ENCODE results near the gene ACY1.

ACY1 gene

DNA sequence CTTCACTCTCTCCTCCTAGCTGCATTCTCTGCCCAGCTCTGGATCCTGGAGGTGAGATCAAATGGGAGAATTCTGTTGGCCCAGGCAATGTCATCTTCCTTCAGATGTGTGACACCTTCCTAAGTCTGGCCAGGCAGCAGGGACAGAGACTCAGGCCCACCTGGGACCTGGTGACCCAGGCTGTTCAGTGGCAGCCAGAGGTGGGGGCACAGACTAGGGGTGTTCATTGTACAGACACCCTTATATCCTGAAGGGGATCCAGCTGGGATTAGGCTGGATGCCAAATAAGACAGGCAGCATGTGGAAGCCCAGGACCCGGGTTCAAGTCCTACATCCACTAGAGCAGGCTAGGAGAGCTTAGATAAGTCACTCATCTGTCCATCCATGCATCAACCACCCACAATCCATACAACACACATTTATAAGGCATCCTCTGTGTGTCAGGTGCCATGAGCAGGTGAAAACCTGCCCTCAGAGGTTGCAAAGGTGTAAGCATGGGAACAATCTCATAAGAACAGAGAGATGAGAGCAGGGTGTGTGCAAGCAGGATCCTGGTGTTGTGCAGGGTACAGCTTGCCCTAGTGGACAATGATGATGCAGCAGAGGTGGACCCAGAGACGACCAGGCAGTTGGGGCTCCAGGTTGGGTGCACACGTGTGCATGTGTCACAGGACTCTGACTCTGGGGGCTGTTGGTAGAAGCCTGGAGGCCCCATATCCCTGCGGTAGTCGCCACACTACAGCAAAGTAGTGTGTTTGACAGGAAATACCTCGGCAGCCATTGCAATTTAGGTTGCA is 30.7 kb downstream of the ACY1 start:
- no peak overlapping the region for H3K4me3 ChIP-seq (ENCODE audit: low read depth, low read length)
- H3K27ac ChIP-seq = no peak overlapping the region
- H3K9me3 ChIP-seq (ENCODE audit: severe bottlenecking) = no peaks in the 10 kb centered on the region
- no peak for DNase-seq
- H3K36me3 ChIP-seq = no peaks in the 10 kb centered on the region
- no peaks in the 10 kb centered on the region for H3K27me3 ChIP-seq (ENCODE audit: insufficient read depth, low read depth, severe bottlenecking)
- peak; percentile 56 for TF ChIP-seq CTCF (IDR thresholded peaks at IDR 0.05; ENCODE audit: low read depth, low read length)

GRCh38 chr3:52014613-52015012 is 31.3 kb downstream of the ACY1 start:
- no peak overlapping the region for H3K27ac ChIP-seq
- peak; percentile 79 for DNase-seq
- no peaks in the 10 kb centered on the region for H3K27me3 ChIP-seq (ENCODE audit: insufficient read depth, low read depth, severe bottlenecking)
- H3K9me3 ChIP-seq (ENCODE audit: severe bottlenecking) = no peaks in the 10 kb centered on the region
- no peak overlapping the region for H3K4me3 ChIP-seq (ENCODE audit: low read depth, low read length)
- peak; percentile 90 for TF ChIP-seq CTCF (IDR thresholded peaks at IDR 0.05; ENCODE audit: low read depth, low read length)
- H3K36me3 ChIP-seq = no peaks in the 10 kb centered on the region

DNA sequence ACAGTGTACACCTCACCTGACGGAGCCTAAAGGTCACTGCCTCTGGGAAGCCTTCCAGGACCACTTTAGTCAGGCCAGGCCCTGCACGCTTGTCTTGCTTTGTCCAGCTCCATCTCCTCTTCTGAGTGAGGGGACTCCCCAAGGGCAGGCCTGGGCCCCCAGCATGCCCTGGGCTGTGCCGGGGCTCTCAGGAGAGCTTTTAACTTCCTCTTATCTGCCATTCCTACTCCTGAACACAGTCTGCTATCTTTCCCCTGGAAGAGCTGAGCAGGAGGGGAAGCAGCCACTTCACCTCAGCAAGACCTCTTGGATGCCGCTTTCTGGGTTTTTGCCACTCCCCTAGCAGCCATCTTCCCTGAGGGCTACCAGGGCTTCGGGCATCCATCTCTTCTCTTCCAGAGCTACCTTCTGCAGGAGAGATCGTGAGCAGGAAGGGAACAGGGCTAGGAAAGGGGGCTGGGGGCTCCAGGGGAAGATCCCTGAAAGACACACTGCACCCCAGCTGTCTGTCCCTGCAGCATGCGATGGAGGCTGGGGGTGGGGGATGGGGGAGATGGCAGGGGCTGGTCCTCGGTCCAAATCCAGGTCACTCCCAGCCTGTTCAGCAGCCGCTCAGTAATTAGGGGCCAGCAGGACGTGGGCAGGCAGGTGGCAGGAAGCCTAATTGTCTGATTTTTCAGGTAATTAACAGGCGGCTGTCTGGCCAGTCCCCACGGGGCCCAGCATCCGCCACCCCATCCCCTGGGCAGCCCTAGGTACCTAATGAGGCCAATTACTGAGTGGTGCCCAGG is 32.3 kb downstream of the ACY1 start:
- Histone ChIP-seq H3K27me3 (ENCODE audit: insufficient read depth, low read depth, severe bottlenecking) (no peaks in the 10 kb centered on the region), H3K27ac (peak overlapping the region; percentile 20), H3K9me3 (ENCODE audit: severe bottlenecking) (no peaks in the 10 kb centered on the region), H3K4me3 (ENCODE audit: low read depth, low read length) (no peak overlapping the region), H3K36me3 (no peaks in the 10 kb centered on the region)
- no peak for DNase-seq
- TF ChIP-seq CTCF (IDR thresholded peaks at IDR 0.05; ENCODE audit: low read depth, low read length) = no peak

GRCh38 chr3:52017586-52017985 is 34.3 kb downstream of the ACY1 start:
- Histone ChIP-seq H3K9me3 (ENCODE audit: severe bottlenecking) (no peaks in the 10 kb centered on the region), H3K36me3 (no peaks in the 10 kb centered on the region), H3K27ac (peak overlapping the region; percentile 14; the same call in 1 of the 2 replicates), H3K4me3 (ENCODE audit: low read depth, low read length) (no peak overlapping the region), H3K27me3 (ENCODE audit: insufficient read depth, low read depth, severe bottlenecking) (no peaks in the 10 kb centered on the region)
- no peak for TF ChIP-seq CTCF (IDR thresholded peaks at IDR 0.05; ENCODE audit: low read depth, low read length)
- peak; percentile 60 for DNase-seq

- TF ChIP-seq CTCF (IDR thresholded peaks at IDR 0.05; ENCODE audit: low read depth, low read length) = no peak
- no peak for DNase-seq
- no peaks in the 10 kb centered on the region for H3K36me3 ChIP-seq
- no peaks in the 10 kb centered on the region for H3K27me3 ChIP-seq (ENCODE audit: insufficient read depth, low read depth, severe bottlenecking)
- H3K4me3 ChIP-seq (ENCODE audit: low read depth, low read length) = no peak overlapping the region
- H3K9me3 ChIP-seq (ENCODE audit: severe bottlenecking) = no peaks in the 10 kb centered on the region
- H3K27ac ChIP-seq = no peak overlapping the region
Observed at GRCh38 chr3:52018319-52019000, 35.1 kb downstream of the ACY1 start.
